ENCODE results near the gene ATG16L2. TPM values are rescaled to one million over a fixed set of nuclear protein-coding genes. Genes with fewer than 3 reads are reported as not detected.

Gene ATG16L2
- total and polyA plus RNA-seq, 9 of the 15 experiments (the other 6 are each of a cell fraction or from before 2014, with no cell fraction given): 0.18 to 11.2 (median 6.2) TPM

DNA sequence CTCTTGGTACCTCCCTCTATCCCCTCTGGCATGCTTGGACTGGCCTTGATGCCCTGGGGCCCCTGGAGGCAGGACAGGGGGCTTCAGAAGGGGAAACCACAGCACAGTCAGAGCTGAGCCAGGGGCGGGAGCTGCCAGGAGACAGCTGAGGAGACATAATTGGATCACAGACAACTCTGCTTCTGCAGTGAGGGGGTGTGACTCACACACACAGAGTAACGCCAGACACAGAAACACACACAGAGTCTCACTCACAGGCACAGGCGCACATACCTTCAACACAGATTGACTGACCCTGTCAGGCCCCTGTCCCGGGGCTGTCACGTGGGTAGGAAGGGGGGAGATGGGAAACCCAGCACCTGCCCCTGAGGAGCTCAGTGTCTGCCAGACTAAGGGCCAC is 40.9 kb upstream of the ATG16L2 start (continued):
- TF ChIP-seq, protein P1, sequence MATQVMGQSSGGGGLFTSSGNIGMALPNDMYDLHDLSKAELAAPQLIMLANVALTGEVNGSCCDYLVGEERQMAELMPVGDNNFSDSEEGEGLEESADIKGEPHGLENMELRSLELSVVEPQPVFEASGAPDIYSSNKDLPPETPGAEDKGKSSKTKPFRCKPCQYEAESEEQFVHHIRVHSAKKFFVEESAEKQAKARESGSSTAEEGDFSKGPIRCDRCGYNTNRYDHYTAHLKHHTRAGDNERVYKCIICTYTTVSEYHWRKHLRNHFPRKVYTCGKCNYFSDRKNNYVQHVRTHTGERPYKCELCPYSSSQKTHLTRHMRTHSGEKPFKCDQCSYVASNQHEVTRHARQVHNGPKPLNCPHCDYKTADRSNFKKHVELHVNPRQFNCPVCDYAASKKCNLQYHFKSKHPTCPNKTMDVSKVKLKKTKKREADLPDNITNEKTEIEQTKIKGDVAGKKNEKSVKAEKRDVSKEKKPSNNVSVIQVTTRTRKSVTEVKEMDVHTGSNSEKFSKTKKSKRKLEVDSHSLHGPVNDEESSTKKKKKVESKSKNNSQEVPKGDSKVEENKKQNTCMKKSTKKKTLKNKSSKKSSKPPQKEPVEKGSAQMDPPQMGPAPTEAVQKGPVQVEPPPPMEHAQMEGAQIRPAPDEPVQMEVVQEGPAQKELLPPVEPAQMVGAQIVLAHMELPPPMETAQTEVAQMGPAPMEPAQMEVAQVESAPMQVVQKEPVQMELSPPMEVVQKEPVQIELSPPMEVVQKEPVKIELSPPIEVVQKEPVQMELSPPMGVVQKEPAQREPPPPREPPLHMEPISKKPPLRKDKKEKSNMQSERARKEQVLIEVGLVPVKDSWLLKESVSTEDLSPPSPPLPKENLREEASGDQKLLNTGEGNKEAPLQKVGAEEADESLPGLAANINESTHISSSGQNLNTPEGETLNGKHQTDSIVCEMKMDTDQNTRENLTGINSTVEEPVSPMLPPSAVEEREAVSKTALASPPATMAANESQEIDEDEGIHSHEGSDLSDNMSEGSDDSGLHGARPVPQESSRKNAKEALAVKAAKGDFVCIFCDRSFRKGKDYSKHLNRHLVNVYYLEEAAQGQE (IDR thresholded peaks at IDR 0.05; ENCODE audit: borderline replicate concordance): no peak
- TF ChIP-seq, protein P1 (CRISPR knock-in tag; IDR thresholded peaks at IDR 0.05; ENCODE audit: low read depth): no peak
- no peak for TF ChIP-seq HNRNPUL1 (IDR thresholded peaks at IDR 0.05; ENCODE audit: low read length)
- TF ChIP-seq PHF8 (IDR thresholded peaks at IDR 0.05; ENCODE audit: borderline replicate concordance, low read length): no peak
- no peak for TF ChIP-seq FOXJ3 (CRISPR knock-in tag; IDR thresholded peaks at IDR 0.05)
- TF ChIP-seq NFXL1 (CRISPR knock-in tag; IDR thresholded peaks at IDR 0.05): no peak
- TF ChIP-seq THAP12 (CRISPR knock-in tag; IDR thresholded peaks at IDR 0.05): no peak
- no peak for TF ChIP-seq EZH2 (IDR thresholded peaks at IDR 0.05; ENCODE audit: borderline replicate concordance, low read depth, low read length)

Measured in K562 (cell line).